Ovary (tissue), 9 donors: ENCODE data around the gene PGP. TPM values are rescaled to one million over a fixed set of nuclear protein-coding genes. Genes with fewer than 3 reads are reported as not detected.

Experiments
- DNase-seq, 5 donors: peaks; one replicate each; pipeline ENCODE4 v3.0.0-alpha.2; 2019 to 2020
- H3K27ac ChIP-seq, 2 donors: fragments of 200-600 bp; one replicate each; pipeline versions ENCODE4 v1.5.1 to v1.8.0; 2019 to 2022
- H3K27me3 ChIP-seq: fragments of 200-600 bp; one replicate; pipeline ENCODE4 v1.8.0; 2022
- H3K36me3 ChIP-seq: fragments of 200-600 bp; sonication (generic); one replicate; pipeline ENCODE4 v1.5.1; 2019
- H3K4me1 ChIP-seq: one replicate; pipeline ENCODE4 v1.8.1; 2013; ENCODE audit warnings: mild to moderate bottlenecking, moderate library complexity; ENCODE audit not compliant: insufficient read depth
- H3K4me3 ChIP-seq: fragments of 200-600 bp; sonication (generic); one replicate; pipeline ENCODE4 v1.5.1; 2017
- H3K9me3 ChIP-seq, 2 donors: fragments of 200-600 bp in 1 of 2; sonication (generic) in 1 of 2; one replicate each; pipeline versions ENCODE4 v1.5.1 to v1.8.1; 2013 to 2019; ENCODE audit warnings: mild to moderate bottlenecking in 1 of 2, moderate library complexity in 1 of 2
- EP300 ChIP-seq: sonication (generic); formaldehyde crosslinking; IDR thresholded peaks from one replicate; pipeline ENCODE4 v1.6.1; 2017; ENCODE audit warnings: antibody characterized with exemption
- POLR2A ChIP-seq: fragments of 450-650 bp; IDR thresholded peaks from one replicate; pipeline ENCODE4 v1.6.1; 2017; ENCODE audit warnings: antibody characterized with exemption, mild to moderate bottlenecking, moderate library complexity
- WGBS, 3 donors: extraction: QIAGEN DNeasy Blood & Tissue Kit in 1 of 3; methylation state at CpG; one replicate each; pipeline versions ENCODE4 v1.1.5 to v1.1.7; 2013 to 2017; 5-methylcytosine and 5-hydroxymethylcytosine counted together
- intact Hi-C, 4 donors: fragments of 100-400 bp; cut with DNase I; formaldehyde crosslinking; loops; one replicate each; pipeline versions ENCODE4 v1.11.0 to v1.15.1; 2022 to 2023
- polyA plus RNA-seq, 2 donors: library from polyadenylated mRNA; stranded (reverse); fragments of 200-250 nt in 1 of 2; fragments of 350-450 nt in 1 of 2; fragmentation: Illumina TruSeq in 1 of 2; extraction: RNeasy Lipid Tissue Mini Kit (QIAGEN cat#74804) in 1 of 2; gene quantifications; one replicate each; pipeline ENCODE4 v1.2.3, GENCODE V29; 2013 to 2014
- total RNA-seq, 7 donors: library from RNA; depleted of rRNA in 2 of 7; stranded (reverse); fragments of >200 nt in 2 of 7; fragmentation: NEBNext Ultra II Directional in 3 of 7; extraction: Animal tissue kit (Norgen Biotek cat#: 25700) in 3 of 7; gene quantifications; one replicate each; pipeline versions ENCODE4 v1.1.0 to v1.2.4, GENCODE V29; 2016 to 2023
- TF ChIP-seq, protein P1 (sequence below), 3 donors: fragments of 450-650 bp in 2 of 3; fragments of 200-600 bp in 1 of 3; IDR thresholded peaks; one replicate each; pipeline versions ENCODE4 v1.5.1 to v1.8.0; 2016 to 2022; ENCODE audit warnings: antibody characterized with exemption in 3 of 3, mild to moderate bottlenecking in 1 of 3
- donor health status: DM: no; HTN: no; CAD: no; lungs with moderate emphysema.
- donor health status: DM: no; HTN: no; CAD: no.
- donor health status: Bipolar disorder and iron deficiency.
- donor health status: DM: yes; HTN: yes; CAD: no.
- donor health status: DM: no; HTN: no; CAD: no.
- donor health status: DM: yes; HTN: yes; CAD: no.

Gene PGP
- total and polyA plus RNA-seq, 9 donors: 2.5 to 12.3 (median 6.9) TPM

DNA sequence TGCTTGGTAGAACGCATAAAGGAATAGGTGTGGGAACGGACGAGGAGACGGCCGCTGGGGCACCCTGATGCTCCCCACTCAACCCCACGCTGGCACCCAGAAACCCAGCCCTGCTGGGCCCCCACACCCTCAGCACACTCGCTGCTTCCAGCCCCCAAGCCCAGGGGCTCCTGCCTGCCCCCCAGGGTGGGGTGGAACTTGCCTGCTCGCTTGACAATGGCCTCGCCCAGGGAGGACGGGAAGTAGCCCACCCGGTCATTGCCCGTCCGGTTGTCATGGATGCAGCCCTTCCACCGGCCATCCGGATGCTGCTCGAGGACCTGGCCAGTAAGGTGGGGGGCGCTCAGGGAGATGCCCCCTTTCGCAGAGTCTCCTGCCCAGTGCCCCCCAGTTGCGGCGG is 28.1 kb downstream of the PGP start:
- no peaks in the 10 kb centered on the region for H3K9me3 ChIP-seq
- H3K4me1 ChIP-seq: no peaks in the 10 kb centered on the region
- DNase-seq: no peak
- no peaks in the 10 kb centered on the region for H3K36me3 ChIP-seq
- TF ChIP-seq EP300 (no peak), POLR2A (no peak)
- TF ChIP-seq, protein P1, sequence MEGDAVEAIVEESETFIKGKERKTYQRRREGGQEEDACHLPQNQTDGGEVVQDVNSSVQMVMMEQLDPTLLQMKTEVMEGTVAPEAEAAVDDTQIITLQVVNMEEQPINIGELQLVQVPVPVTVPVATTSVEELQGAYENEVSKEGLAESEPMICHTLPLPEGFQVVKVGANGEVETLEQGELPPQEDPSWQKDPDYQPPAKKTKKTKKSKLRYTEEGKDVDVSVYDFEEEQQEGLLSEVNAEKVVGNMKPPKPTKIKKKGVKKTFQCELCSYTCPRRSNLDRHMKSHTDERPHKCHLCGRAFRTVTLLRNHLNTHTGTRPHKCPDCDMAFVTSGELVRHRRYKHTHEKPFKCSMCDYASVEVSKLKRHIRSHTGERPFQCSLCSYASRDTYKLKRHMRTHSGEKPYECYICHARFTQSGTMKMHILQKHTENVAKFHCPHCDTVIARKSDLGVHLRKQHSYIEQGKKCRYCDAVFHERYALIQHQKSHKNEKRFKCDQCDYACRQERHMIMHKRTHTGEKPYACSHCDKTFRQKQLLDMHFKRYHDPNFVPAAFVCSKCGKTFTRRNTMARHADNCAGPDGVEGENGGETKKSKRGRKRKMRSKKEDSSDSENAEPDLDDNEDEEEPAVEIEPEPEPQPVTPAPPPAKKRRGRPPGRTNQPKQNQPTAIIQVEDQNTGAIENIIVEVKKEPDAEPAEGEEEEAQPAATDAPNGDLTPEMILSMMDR (IDR thresholded peaks at IDR 0.05): no peak
- H3K4me3 ChIP-seq: no peak overlapping the region
- intact Hi-C loops: no loop called here
- no peak overlapping the region for H3K27ac ChIP-seq
- 90 to 91% (median 91%) methylated on average over 20 of the region's 20 CpGs for WGBS, 3 donors
- H3K27me3 ChIP-seq: no peaks in the 10 kb centered on the region

DNA sequence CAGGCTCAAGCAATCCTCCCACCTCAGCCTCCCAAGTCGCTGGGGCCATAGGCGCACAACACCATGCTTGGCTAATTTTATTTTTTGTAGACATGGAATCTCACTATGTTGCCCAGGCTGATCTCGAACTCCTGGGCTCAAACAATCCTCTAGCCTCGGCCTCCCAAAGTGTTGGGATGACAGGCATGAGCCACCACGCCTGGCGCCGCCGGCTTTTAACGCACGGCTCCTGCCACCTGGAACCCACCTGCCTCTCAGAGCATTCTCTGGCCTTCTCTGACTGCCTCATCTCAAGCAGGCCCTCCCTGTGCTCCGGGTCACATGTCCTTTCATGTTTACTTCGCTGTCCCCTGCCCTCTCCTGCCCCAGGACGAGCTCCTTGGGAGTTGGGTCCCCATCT is 28.6 kb downstream of the PGP start:
- 88 to 91% (median 90%) methylated on average over 13 of the region's 13 CpGs for WGBS, 3 donors
- intact Hi-C loops: no loop called here
- no peaks in the 10 kb centered on the region for H3K4me1 ChIP-seq

DNA sequence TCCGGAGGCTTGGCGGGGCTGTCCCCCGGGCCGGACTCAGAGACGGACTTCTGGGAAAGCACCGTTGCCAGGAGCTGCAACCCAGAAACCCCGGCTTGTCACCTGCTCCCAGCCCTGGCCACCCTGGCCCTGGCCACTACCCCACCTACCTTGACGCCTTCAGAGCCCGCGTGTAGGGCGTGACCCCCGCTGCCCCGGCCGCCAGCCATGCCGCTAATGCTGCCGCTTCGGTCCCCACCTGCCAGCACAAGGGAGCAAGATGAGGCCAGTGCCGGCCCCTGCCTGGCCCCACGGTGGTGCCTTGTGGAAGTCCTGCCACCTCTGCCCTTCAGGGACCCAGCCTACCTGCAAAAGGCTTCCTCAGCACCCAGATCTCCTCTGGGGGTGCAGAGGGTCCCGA is 29.7 kb downstream of the PGP start:
- Histone ChIP-seq H3K4me3 (no peak overlapping the region), H3K4me1 (no peaks in the 10 kb centered on the region), H3K36me3 (no peaks in the 10 kb centered on the region), H3K9me3 (no peaks in the 10 kb centered on the region), H3K27me3 (no peaks in the 10 kb centered on the region), H3K27ac (no peak overlapping the region)
- DNase-seq: no peak
- 80 to 89% (median 87%) methylated on average over 17 to 20 of the region's 20 CpGs for WGBS, 3 donors
- TF ChIP-seq, protein P1 (IDR thresholded peaks at IDR 0.05): no peak
- TF ChIP-seq EP300: no peak
- no peak for TF ChIP-seq POLR2A
- intact Hi-C loops: no loop called here

More for the DNA sequence above, 28.6 kb downstream of the PGP start:
- Histone ChIP-seq H3K27me3 (no peaks in the 10 kb centered on the region), H3K9me3 (no peaks in the 10 kb centered on the region), H3K27ac (no peak overlapping the region), H3K36me3 (no peaks in the 10 kb centered on the region), H3K4me3 (no peak overlapping the region)
- no peak for TF ChIP-seq POLR2A
- TF ChIP-seq EP300: no peak
- TF ChIP-seq, protein P1 (IDR thresholded peaks at IDR 0.05): no peak
- DNase-seq: no peak

DNA sequence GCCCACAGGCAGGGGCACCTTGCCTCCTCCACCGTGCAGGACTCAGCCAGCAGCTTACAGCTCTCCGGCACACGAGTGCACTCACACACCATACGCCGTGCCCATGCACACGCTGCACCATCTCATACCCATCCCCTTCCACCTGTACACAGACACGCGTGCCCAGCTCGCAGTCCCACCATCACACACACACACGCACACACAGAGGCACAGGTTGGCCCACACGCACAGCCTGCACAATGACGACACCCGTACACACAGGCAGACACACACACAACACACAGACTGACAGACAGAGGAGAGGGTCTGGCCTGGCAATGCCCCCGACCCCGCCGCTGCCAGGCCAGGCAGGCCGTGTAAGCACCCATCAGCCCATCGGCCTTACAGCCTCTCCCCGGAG is 30.3 kb downstream of the PGP start:
- intact Hi-C loops: no loop called here
- 83 to 88% (median 85%) methylated on average over 19 of the region's 19 CpGs for WGBS, 3 donors
- TF ChIP-seq POLR2A (no peak), EP300 (no peak)
- TF ChIP-seq, protein P1 (IDR thresholded peaks at IDR 0.05): no peak

More for the DNA sequence above, 30.3 kb downstream of the PGP start:
- H3K4me3 ChIP-seq: no peak overlapping the region
- no peaks in the 10 kb centered on the region for H3K4me1 ChIP-seq
- DNase-seq: no peak
- H3K27ac ChIP-seq: no peak overlapping the region
- H3K9me3 ChIP-seq: no peaks in the 10 kb centered on the region
- H3K36me3 ChIP-seq: no peaks in the 10 kb centered on the region
- no peaks in the 10 kb centered on the region for H3K27me3 ChIP-seq
